Dendritic cell treated with granulocyte-macrophage colony-stimulating factor and Interleukin-4, amounts not matched to agents 40 ng/mL and 50 ng/mL, for 4 days (primary cell): ENCODE data around the gene FOXP1.

Source experiments
- H3K27ac Mint-ChIP-seq: one replicate; pipeline ENCODE4 v1.8.0; 2022; ENCODE audit warnings: mild to moderate bottlenecking, mixed read lengths
- H3K27me3 Mint-ChIP-seq: one replicate; pipeline ENCODE4 v1.8.0; 2022; ENCODE audit warnings: mild to moderate bottlenecking, mixed read lengths
- H3K36me3 Mint-ChIP-seq: one replicate; pipeline ENCODE4 v1.8.0; 2022; ENCODE audit warnings: low read depth, mixed read lengths
- H3K4me1 Mint-ChIP-seq: one replicate; pipeline ENCODE4 v1.8.0; 2022; ENCODE audit warnings: low read depth, mixed read lengths
- H3K4me3 Mint-ChIP-seq: one replicate; pipeline ENCODE4 v1.8.0; 2022; ENCODE audit warnings: mild to moderate bottlenecking, moderate library complexity, mixed read lengths
- H3K9me3 Mint-ChIP-seq: one replicate; pipeline ENCODE4 v1.8.0; 2022; ENCODE audit warnings: mixed read lengths
- intact Hi-C: fragments of 100-400 bp; cut with micrococcal nuclease; formaldehyde crosslinking; loops from one replicate; pipeline ENCODE4 v1.15.0; 2022

Gene FOXP1

DNA sequence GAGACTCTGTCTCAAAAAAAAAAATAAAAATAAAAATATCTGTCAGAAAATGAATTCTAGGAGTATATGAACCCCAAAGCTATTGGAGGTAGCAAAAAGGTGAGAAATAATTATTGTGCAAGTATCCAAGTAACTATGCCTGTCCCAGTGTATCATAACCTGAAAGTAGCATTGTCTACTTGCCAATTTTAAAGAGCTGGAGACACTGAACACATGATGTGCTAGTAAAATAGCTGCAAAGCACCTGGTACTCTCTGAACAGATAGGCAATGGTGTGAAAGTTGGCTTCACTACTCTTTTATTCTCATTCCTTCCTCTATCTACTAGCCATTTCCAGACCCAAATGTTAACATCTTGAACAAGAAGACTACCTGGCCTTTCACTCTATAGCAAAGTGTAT is 208.9 kb downstream of the FOXP1 start:
- no peaks in the 10 kb centered on the region for H3K4me1 Mint-ChIP-seq
- H3K27me3 Mint-ChIP-seq = no peaks in the 10 kb centered on the region
- no peaks in the 10 kb centered on the region for H3K36me3 Mint-ChIP-seq
- intact Hi-C loops = no loop called here
- no peak overlapping the region for H3K4me3 Mint-ChIP-seq
- no peak overlapping the region for H3K27ac Mint-ChIP-seq
- H3K9me3 Mint-ChIP-seq = no peaks in the 10 kb centered on the region

DNA sequence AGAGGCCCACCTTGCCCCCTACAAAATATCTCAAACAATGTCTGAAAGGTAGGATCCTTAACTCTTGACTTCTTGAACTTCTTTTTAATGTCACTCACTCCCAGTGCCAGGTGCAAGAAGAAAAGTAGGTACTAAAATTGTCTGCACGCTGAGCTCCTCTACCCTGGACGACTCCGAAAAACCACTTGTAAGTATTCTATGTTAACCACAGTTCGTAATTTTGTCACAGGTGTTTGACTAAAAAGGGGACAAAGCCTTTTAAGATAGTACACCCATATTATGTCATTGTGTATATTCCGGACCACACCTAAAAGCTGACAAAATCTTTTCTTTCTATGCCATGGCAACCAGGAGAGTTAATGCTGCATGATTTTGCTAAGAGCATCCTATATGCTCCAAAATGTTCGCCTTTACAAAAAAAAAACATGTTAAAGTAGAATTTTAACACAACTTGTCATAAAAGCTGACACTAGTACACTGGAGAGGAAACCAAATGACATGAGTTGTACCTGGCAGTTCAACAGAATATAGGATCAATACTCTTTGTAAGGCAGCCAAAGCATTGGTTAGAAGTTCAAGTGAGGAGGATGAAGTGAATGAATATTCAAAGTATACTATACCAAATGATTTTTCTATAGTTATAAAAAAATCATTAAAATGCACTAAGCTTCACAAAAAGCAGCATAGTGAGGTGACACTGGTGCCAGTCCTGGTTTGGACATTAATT is 210.5 kb downstream of the FOXP1 start:
- Mint-ChIP-seq H3K4me1 (no peaks in the 10 kb centered on the region), H3K9me3 (no peaks in the 10 kb centered on the region), H3K4me3 (no peak overlapping the region)

DNA sequence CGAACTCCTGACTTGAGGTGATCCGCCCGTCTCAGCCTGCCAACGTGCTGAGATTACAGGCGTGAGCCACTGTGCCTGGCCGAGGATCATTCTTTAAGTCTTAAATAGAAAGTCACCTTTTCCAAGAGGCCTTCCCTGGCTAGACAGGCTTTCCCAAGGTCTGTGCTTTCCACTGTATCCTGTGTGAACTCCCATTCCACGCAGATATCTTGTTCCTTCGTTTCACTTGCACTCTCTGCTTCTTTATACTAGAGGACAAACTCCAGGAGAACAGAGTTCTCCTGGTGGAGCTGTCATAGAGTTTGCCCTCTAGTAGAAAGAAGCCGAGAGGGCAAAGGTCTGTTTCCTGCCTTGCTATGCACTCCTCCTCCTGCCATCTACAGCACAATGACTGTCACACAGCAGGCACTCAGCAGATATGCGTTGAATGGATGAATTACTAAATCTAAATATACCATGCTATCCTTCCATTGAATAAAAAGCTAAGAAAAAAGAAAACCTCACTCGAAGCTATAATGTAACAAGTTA is 211.2 kb downstream of the FOXP1 start:
- Mint-ChIP-seq H3K27me3 (no peaks in the 10 kb centered on the region), H3K4me1 (no peaks in the 10 kb centered on the region), H3K36me3 (no peaks in the 10 kb centered on the region), H3K4me3 (no peak overlapping the region), H3K9me3 (no peaks in the 10 kb centered on the region), H3K27ac (no peak overlapping the region)
- intact Hi-C loops = no loop called here

More for the DNA sequence above, 210.5 kb downstream of the FOXP1 start:
- Mint-ChIP-seq H3K27me3 (no peaks in the 10 kb centered on the region), H3K36me3 (no peaks in the 10 kb centered on the region), H3K27ac (no peak overlapping the region)
- intact Hi-C loops = no loop called here

DNA sequence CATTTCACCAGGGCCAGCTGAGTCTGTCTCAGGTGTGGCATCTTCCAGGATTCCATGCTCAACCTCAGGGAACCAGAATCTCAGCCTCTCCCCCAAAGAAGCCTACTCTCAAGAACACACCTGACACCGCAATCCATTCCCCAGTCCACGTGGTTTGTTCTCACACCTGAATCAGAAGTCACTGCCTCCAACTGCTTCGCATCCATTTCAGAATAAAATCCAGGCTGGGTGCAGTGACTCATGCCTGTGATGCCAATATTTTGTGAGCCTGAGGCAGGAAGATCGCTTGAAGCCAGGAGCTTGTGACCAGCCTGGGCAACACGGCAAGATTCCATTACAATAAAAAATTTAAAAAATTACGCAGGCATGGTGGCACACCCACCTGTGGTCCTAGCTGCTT is 212.2 kb downstream of the FOXP1 start:
- Mint-ChIP-seq H3K9me3 (no peaks in the 10 kb centered on the region), H3K27me3 (no peaks in the 10 kb centered on the region), H3K4me1 (no peaks in the 10 kb centered on the region), H3K36me3 (no peaks in the 10 kb centered on the region), H3K4me3 (no peak overlapping the region), H3K27ac (no peak overlapping the region)
- intact Hi-C loops = no loop called here

DNA sequence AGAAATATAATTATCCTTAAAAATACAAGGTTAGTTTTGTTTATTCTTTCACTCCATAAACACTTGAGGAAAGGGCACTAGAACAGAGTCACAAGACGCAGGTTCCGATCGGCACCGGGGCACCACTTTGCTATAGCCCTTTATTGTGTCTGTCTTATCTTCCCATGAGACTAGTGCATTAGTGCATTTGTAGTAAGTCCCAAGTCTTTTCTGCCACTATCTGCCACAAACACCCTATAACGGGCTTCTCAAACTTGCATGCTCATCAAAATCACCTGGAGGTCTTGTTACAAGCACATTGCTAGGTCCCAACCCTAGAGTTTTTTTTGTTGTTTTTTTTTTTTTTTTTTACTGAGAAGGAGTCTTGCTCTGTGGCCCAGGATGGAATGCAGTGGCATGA is 213.1 kb downstream of the FOXP1 start:
- Mint-ChIP-seq H3K36me3 (no peaks in the 10 kb centered on the region), H3K4me3 (no peak overlapping the region), H3K27ac (no peak overlapping the region), H3K9me3 (no peaks in the 10 kb centered on the region), H3K4me1 (no peaks in the 10 kb centered on the region), H3K27me3 (no peaks in the 10 kb centered on the region)
- intact Hi-C loops = no loop called here

DNA sequence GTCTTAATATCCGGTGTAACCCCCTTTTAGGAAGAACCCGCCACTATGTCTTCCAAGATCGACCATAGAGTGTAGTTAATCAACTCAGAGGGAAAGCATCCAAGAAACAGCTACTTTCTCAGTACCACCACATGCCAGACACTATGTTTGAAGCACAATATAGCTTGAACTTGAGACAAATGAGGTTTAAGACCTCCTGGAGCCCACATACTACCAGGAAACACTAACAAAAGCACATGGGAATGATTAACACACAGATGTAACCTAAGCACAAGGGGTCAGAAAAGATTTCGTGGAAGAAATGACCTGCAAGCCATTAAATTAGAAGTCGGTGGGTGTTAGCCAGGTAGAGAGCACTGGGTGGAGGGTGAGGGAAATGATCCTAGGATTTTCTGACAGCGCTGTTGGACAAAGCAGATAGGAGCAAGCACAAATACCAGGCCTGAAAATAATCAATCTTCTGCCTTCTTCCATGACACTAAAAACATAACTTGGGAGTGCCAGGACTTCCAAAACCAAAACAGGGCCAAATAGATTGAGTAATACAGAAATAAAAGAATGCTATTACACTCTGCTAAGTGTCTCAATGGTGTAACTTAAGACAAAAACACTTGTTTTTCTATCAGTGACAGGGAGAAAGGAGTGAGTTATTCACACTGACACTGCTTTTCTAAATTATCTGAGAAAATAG is 213.7 kb downstream of the FOXP1 start:
- no peaks in the 10 kb centered on the region for H3K4me1 Mint-ChIP-seq
- no peaks in the 10 kb centered on the region for H3K9me3 Mint-ChIP-seq
- H3K4me3 Mint-ChIP-seq = no peak overlapping the region
- H3K27ac Mint-ChIP-seq = no peak overlapping the region
- intact Hi-C loops = no loop called here
- no peaks in the 10 kb centered on the region for H3K27me3 Mint-ChIP-seq
- no peaks in the 10 kb centered on the region for H3K36me3 Mint-ChIP-seq

DNA sequence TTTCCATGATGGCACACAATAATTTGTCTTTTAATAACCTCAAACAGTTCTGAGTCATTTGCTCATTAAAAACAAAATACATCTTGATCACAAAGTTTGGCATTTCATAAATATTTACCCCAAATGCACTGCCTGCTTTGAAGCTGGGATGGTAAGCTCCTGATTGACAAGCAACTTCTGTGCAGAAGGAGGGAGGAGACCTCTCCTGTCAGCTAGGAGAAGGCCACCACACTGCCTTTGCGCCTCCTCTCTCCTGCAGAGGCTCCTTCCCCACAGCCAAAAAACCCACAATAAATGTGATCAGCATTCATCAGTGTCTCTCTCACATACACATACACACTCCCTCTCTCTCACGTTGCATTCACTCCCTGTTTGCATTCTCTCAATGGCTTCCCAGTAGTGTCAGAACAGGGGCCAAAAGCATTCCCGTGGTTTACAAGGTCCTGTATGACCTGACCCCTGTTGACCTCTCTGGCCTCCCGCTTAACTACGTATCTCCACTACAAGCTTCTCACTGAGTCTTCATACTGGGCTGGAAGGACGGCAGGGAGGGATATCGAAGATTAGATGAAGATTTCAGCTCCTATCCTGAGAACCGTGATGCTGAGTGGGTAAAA is 216.4 kb downstream of the FOXP1 start:
- Mint-ChIP-seq H3K36me3 (no peaks in the 10 kb centered on the region), H3K4me3 (no peak overlapping the region), H3K9me3 (no peaks in the 10 kb centered on the region), H3K4me1 (no peaks in the 10 kb centered on the region), H3K27ac (no peak overlapping the region), H3K27me3 (no peaks in the 10 kb centered on the region)
- intact Hi-C loops = no loop called here

DNA sequence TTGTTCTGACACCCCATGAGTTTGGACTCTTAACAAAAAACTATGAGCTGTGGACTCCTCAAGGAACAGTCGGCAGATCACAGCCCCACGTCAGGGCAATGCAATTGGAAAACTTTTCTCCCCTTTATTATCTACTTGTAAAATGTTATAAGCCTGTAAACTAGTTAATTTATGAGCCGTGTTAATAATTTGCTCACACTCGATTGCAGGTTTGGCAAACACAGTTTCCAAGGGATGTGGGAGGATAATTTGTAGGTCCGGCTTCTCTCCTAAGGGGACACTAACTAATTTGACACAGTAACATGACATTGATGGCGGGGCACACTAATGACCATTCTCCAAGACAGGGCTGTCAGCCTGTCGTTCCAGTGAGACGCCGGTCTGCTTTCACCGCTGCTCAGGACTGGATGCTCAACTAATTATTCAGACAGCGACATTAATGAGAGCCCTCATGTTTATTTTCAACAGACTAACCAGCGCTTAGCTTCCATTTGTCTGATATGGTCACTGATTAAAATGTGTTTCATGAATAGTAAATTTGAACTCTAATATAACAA is 222.1 kb downstream of the FOXP1 start:
- Mint-ChIP-seq H3K9me3 (no peaks in the 10 kb centered on the region), H3K4me3 (no peak overlapping the region), H3K36me3 (peaks cover 16% of the 10 kb centered on the region), H3K4me1 (no peaks in the 10 kb centered on the region), H3K27ac (no peak overlapping the region), H3K27me3 (no peaks in the 10 kb centered on the region)
- intact Hi-C loops = no loop called here

DNA sequence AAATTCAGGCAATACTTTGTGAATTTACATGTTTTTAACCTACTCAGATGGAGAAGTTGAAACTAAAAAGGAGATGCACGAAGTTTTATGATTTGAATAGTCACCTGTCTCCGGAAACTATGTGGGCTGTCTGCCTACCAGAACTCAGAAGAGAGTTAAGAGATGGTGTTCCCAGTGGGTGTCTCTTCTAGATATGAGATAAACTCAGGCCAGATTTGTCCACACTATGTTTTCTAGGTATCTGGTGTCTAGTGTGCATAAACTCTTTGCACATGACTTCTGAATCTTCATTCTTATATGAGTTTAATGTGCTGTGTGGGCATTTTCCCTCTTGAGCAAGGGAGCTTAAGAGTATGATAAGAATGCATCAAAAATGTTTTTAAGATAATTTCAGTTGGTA is 222.8 kb downstream of the FOXP1 start:
- Mint-ChIP-seq H3K4me3 (no peak overlapping the region), H3K9me3 (no peaks in the 10 kb centered on the region), H3K27ac (no peak overlapping the region), H3K36me3 (peaks cover 16% of the 10 kb centered on the region), H3K27me3 (no peaks in the 10 kb centered on the region), H3K4me1 (no peaks in the 10 kb centered on the region)
- intact Hi-C loops = no loop called here

DNA sequence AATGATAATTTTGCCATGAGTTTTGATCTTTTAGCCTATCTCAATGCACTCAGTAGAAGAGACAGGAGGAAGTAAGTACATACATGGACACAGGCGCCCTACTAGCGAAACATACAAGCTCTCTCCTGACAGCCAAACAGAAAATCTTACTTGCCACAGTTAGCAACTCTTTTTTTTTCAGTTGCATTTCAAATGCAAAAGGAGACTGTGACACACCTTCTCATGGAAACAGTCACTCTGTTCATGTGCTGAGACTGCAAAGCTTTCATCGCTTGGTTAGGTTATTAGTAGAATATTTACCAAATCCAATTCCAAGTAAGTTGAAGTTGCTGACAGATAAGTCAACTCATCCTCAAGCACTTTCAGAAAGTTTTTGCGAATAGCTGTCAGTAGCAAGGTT is 223.3 kb downstream of the FOXP1 start:
- intact Hi-C loops = no loop called here
- H3K4me3 Mint-ChIP-seq = no peak overlapping the region
- no peak overlapping the region for H3K27ac Mint-ChIP-seq
- H3K36me3 Mint-ChIP-seq = peaks cover 22% of the 10 kb centered on the region
- H3K9me3 Mint-ChIP-seq = no peaks in the 10 kb centered on the region
- H3K27me3 Mint-ChIP-seq = no peaks in the 10 kb centered on the region
- H3K4me1 Mint-ChIP-seq = no peaks in the 10 kb centered on the region

DNA sequence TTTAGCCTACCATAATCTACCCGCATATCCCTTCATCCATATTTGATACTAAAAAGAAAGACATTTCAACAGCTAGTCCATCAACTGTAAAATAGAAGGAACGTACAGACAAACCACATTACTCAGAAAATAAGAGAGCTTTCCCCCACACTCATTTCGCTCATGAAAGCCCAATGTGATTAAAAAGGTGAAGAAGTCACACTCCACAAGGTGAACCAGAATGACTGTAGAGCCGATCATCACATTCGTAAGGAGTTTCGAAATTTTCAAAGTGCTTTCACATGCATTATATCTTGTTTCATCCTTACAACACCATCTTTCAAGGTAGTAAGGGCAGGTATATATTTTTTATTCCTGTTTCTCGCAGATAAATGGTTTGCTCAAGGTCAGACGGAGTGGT is 225.3 kb downstream of the FOXP1 start:
- H3K4me1 Mint-ChIP-seq = no peaks in the 10 kb centered on the region
- no peaks in the 10 kb centered on the region for H3K27me3 Mint-ChIP-seq
- no peak overlapping the region for H3K27ac Mint-ChIP-seq
- intact Hi-C loops = no loop called here
- no peak overlapping the region for H3K4me3 Mint-ChIP-seq
- no peaks in the 10 kb centered on the region for H3K9me3 Mint-ChIP-seq
- peaks cover 25% of the 10 kb centered on the region for H3K36me3 Mint-ChIP-seq

DNA sequence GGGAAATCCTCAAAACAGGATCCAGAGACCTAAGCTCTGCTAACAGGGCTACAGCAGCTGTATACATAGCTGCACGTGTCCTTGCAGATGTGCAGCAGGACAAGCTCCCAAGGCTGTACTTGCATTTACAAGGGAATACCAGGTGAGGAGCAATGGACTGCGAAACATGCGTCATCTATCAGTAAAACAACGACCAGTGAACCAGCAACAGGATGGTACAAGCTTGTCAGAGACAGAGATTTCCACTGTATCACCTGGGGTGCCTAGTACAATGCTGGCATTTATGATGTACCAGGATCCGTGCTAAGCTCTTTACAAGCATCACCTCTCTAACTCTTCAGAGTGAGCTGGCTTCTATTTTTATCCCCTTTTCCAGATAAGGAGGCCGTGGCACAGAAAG is 227.3 kb downstream of the FOXP1 start:
- intact Hi-C loops = no loop called here
- Mint-ChIP-seq H3K4me3 (no peak overlapping the region), H3K27me3 (no peaks in the 10 kb centered on the region), H3K27ac (no peak overlapping the region), H3K4me1 (no peaks in the 10 kb centered on the region), H3K9me3 (no peaks in the 10 kb centered on the region), H3K36me3 (peaks cover 25% of the 10 kb centered on the region)

DNA sequence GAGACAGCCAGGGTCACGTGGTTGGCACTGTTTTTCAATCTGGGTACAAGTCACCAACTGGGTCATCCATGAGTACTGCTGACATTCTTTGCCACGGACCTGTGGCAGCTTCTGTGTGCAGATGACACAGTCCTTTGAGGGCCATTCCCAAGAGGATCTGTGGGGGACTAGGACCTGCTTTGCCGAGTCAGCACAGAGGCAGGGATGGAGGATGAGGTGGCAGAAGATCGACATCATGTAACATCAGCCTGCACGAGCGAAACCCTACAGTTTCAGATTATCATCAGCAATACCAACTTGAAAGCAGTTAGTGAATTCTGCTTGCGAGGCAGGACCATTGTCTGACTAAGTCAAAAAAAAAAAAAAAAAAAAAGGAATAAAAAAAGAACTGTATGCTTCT is 227.7 kb downstream of the FOXP1 start:
- H3K27me3 Mint-ChIP-seq = no peaks in the 10 kb centered on the region
- no peak overlapping the region for H3K27ac Mint-ChIP-seq
- H3K36me3 Mint-ChIP-seq = peaks cover 25% of the 10 kb centered on the region
- intact Hi-C loops = no loop called here
- no peak overlapping the region for H3K4me3 Mint-ChIP-seq
- H3K9me3 Mint-ChIP-seq = no peaks in the 10 kb centered on the region
- H3K4me1 Mint-ChIP-seq = peaks cover 2% of the 10 kb centered on the region

DNA sequence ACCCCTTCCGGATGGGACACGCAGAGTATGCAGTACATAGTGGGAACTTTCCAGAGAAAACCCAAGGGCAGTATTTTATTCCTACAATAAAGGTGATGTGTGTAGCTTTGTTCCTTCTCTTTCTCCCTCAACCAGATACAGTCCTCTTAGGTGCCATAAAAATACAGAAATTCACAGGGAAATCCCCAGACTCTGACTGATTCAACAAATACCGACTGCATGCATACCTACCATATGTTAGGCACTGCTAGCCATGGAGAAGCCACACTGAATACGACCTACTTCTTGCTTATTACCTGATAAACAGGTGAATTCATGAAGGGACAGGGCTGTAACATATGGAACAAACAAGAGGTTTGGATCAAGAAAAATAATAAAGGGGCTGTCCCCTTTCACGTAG is 228.5 kb downstream of the FOXP1 start:
- no peak overlapping the region for H3K4me3 Mint-ChIP-seq
- H3K4me1 Mint-ChIP-seq = peaks cover 6% of the 10 kb centered on the region
- intact Hi-C loops = no loop called here
- H3K27ac Mint-ChIP-seq = no peak overlapping the region
- no peaks in the 10 kb centered on the region for H3K9me3 Mint-ChIP-seq
- H3K36me3 Mint-ChIP-seq = peaks cover 25% of the 10 kb centered on the region
- H3K27me3 Mint-ChIP-seq = no peaks in the 10 kb centered on the region
